Type B pancreatic cell (in vitro differentiated cells): Measurements from ENCODE around the gene TH. TPM values are rescaled to one million over a fixed set of nuclear protein-coding genes. Genes with fewer than 3 reads are reported as not detected.

Source experiments
- DNase-seq: peaks from one replicate; pipeline ENCODE4 v3.0.0; 2021; ENCODE audit warnings: mixed read lengths; ENCODE audit not compliant: unreplicated experiment; ENCODE audit errors: extremely low spot score
- H3K27ac Mint-ChIP-seq: 2 replicates; pipeline ENCODE4 v1.8.0; 2021; ENCODE audit warnings: mild to moderate bottlenecking, mixed read lengths
- H3K27me3 Mint-ChIP-seq: 2 replicates; pipeline ENCODE4 v1.8.0; 2021; ENCODE audit warnings: mixed read lengths
- H3K36me3 Mint-ChIP-seq: 2 replicates; pipeline ENCODE4 v1.8.0; 2021; ENCODE audit warnings: mixed read lengths
- H3K4me1 Mint-ChIP-seq: one replicate; pipeline ENCODE4 v1.8.0; 2021; ENCODE audit warnings: mixed read lengths; ENCODE audit not compliant: unreplicated experiment
- H3K4me3 Mint-ChIP-seq: 2 replicates; pipeline ENCODE4 v1.8.0; 2021; ENCODE audit warnings: mild to moderate bottlenecking, mixed read lengths
- H3K9me3 Mint-ChIP-seq: 2 replicates; pipeline ENCODE4 v1.8.0; 2021; ENCODE audit warnings: mixed read lengths
- CTCF ChIP-seq: fragments of 200-600 bp; sonication (generic); conservative IDR thresholded peaks from 2 replicates; pipeline ENCODE4 v1.5.0; 2021; ENCODE audit warnings: antibody characterized with exemption, mild to moderate bottlenecking
- total RNA-seq: library from RNA; stranded (reverse); gene quantifications from 2 replicates; pipeline ENCODE4 v1.2.1, GENCODE V29; 2021; ENCODE audit warnings: low replicate concordance

Gene TH
- total RNA-seq, 1 donor from 2014 or later, result 2.2 TPM

GRCh38 chr11:2158966-2159365, 12.6 kb downstream of the TH start:
- H3K4me1 Mint-ChIP-seq, result no peaks in the 10 kb centered on the region
- no peak overlapping the region for H3K27ac Mint-ChIP-seq
- DNase-seq, result no peak
- no peak overlapping the region for H3K4me3 Mint-ChIP-seq
- H3K27me3 Mint-ChIP-seq, result no peaks in the 10 kb centered on the region
- TF ChIP-seq CTCF, result no peak
- H3K36me3 Mint-ChIP-seq, result no peaks in the 10 kb centered on the region
- H3K9me3 Mint-ChIP-seq, result no peaks in the 10 kb centered on the region

- Mint-ChIP-seq H3K27me3 (no peaks in the 10 kb centered on the region), H3K4me3 (no peak overlapping the region), H3K27ac (no peak overlapping the region), H3K9me3 (no peaks in the 10 kb centered on the region), H3K36me3 (no peaks in the 10 kb centered on the region), H3K4me1 (no peaks in the 10 kb centered on the region)
- no peak for DNase-seq
- TF ChIP-seq CTCF, result no peak
These were observed 13.3 kb downstream of the TH start for GRCh38 chr11:2158296-2158737.

- no peaks in the 10 kb centered on the region for H3K4me1 Mint-ChIP-seq
- no peaks in the 10 kb centered on the region for H3K9me3 Mint-ChIP-seq
- TF ChIP-seq CTCF, result no peak
- no peak overlapping the region for H3K4me3 Mint-ChIP-seq
- H3K27ac Mint-ChIP-seq, result no peak overlapping the region
- DNase-seq, result no peak
- H3K36me3 Mint-ChIP-seq, result no peaks in the 10 kb centered on the region
- H3K27me3 Mint-ChIP-seq, result no peaks in the 10 kb centered on the region
These were observed 14.1 kb downstream of the TH start for GRCh38 chr11:2157294-2158040.

GRCh38 chr11:2156416-2157182, 15.0 kb downstream of the TH start:
- peak; percentile 88 for DNase-seq
- no peak overlapping the region for H3K27ac Mint-ChIP-seq
- H3K4me1 Mint-ChIP-seq, result no peaks in the 10 kb centered on the region
- no peaks in the 10 kb centered on the region for H3K27me3 Mint-ChIP-seq
- no peaks in the 10 kb centered on the region for H3K9me3 Mint-ChIP-seq
- no peaks in the 10 kb centered on the region for H3K36me3 Mint-ChIP-seq
- peak; percentile 93 for TF ChIP-seq CTCF
- H3K4me3 Mint-ChIP-seq, result no peak overlapping the region

- DNase-seq, result no peak
- H3K27me3 Mint-ChIP-seq, result peaks cover 8% of the 10 kb centered on the region
- no peaks in the 10 kb centered on the region for H3K36me3 Mint-ChIP-seq
These were observed 16.1 kb downstream of the TH start for GRCh38 chr11:2155511-2155910.

More at GRCh38 chr11:2155511-2155910, 16.1 kb downstream of the TH start:
- no peak for TF ChIP-seq CTCF
- Mint-ChIP-seq H3K27ac (no peak overlapping the region), H3K4me3 (no peak overlapping the region), H3K4me1 (peaks cover 8% of the 10 kb centered on the region), H3K9me3 (no peaks in the 10 kb centered on the region)
